Measurements from ENCODE around the gene PTGR2. TPM values are rescaled to one million over a fixed set of nuclear protein-coding genes. Genes with fewer than 3 reads are reported as not detected.

The PTGR2 gene
- total and polyA plus RNA-seq, 10 donors: 2.2 to 8.6 (median 4.7) TPM

DNA sequence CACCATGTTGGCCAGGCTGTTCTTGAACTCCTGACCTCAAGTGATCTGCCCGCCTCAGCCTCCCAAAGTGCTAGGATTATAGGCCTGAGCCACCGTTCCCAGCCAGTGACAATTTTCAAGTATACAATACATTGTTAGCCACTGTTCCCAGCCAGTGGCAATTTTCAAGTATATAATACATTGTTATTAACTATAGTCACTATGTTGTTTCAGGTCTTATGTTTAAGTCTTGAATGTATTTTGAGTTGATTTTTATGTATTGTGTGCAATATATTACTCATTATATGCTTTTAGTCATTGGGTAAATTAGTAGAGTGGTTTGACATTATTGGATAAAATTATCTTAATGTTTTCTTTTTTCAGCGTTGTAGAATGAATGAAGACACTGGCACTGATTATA lies 22.0 kb downstream of the PTGR2 start:
- H3K4me1 ChIP-seq: no peaks in the 10 kb centered on the region
- no peak for TF ChIP-seq POLR2AphosphoS5 (IDR thresholded peaks at IDR 0.05)
- TF ChIP-seq, protein P1, sequence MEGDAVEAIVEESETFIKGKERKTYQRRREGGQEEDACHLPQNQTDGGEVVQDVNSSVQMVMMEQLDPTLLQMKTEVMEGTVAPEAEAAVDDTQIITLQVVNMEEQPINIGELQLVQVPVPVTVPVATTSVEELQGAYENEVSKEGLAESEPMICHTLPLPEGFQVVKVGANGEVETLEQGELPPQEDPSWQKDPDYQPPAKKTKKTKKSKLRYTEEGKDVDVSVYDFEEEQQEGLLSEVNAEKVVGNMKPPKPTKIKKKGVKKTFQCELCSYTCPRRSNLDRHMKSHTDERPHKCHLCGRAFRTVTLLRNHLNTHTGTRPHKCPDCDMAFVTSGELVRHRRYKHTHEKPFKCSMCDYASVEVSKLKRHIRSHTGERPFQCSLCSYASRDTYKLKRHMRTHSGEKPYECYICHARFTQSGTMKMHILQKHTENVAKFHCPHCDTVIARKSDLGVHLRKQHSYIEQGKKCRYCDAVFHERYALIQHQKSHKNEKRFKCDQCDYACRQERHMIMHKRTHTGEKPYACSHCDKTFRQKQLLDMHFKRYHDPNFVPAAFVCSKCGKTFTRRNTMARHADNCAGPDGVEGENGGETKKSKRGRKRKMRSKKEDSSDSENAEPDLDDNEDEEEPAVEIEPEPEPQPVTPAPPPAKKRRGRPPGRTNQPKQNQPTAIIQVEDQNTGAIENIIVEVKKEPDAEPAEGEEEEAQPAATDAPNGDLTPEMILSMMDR (IDR thresholded peaks at IDR 0.05 in 8 of 11, conservative IDR thresholded peaks at IDR 0.05 in 3 of 11): no peak
- no peak for TF ChIP-seq POLR2A (IDR thresholded peaks at IDR 0.05)
- H3K27ac ChIP-seq: no peak overlapping the region
- no peak overlapping the region for H3K4me3 ChIP-seq
- H3K36me3 ChIP-seq: peaks cover 0 to 6% (median 0%) of the 10 kb centered on the region in 6 donors
- no peak for DNase-seq
- no peaks in the 10 kb centered on the region for H3K9me3 ChIP-seq
- 89 to 96% (median 95%) methylated on average over 3 of the region's 3 CpGs for WGBS, 5 donors
- intact Hi-C loops (cut with DNase I; ENCODE audit: low total_unique reads): no loop called here
- H3K27me3 ChIP-seq (replicated peaks in 1 of 7): no peaks in the 10 kb centered on the region

DNA sequence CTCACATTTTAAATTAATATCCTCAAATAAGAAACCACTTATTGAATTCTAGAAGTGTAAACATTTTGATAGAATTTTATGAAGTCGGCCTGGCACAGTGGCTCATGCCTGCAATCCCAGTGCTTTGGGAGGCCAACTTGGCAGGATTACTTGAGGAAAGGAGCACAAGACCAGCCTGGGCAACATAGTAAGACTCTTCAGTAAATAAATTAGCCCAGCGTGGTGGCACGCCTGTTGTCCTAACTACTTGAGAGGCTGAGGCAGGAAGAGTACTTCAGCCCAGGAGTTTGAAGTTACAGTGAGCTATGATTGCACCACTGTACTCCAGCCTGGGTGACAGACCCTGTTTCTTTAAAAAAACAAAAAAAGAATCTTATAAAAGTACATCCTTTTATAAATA lies 26.2 kb downstream of the PTGR2 start:
- Histone ChIP-seq H3K36me3 (peaks cover 0 to 6% (median 0%) of the 10 kb centered on the region in 6 donors), H3K4me3 (no peak overlapping the region), H3K27ac (no peak overlapping the region), H3K4me1 (no peaks in the 10 kb centered on the region), H3K27me3 (replicated peaks in 1 of 7) (no peaks in the 10 kb centered on the region), H3K9me3 (no peaks in the 10 kb centered on the region)
- 87 to 98% (median 93%) methylated on average over 3 of the region's 3 CpGs for WGBS, 5 donors
- TF ChIP-seq POLR2A (IDR thresholded peaks at IDR 0.05) (no peak), POLR2AphosphoS5 (IDR thresholded peaks at IDR 0.05) (no peak)
- TF ChIP-seq, protein P1 (IDR thresholded peaks at IDR 0.05 in 8 of 11, conservative IDR thresholded peaks at IDR 0.05 in 3 of 11): no peak
- DNase-seq: no peak
- intact Hi-C loops (cut with DNase I; ENCODE audit: low total_unique reads): no loop called here

DNA sequence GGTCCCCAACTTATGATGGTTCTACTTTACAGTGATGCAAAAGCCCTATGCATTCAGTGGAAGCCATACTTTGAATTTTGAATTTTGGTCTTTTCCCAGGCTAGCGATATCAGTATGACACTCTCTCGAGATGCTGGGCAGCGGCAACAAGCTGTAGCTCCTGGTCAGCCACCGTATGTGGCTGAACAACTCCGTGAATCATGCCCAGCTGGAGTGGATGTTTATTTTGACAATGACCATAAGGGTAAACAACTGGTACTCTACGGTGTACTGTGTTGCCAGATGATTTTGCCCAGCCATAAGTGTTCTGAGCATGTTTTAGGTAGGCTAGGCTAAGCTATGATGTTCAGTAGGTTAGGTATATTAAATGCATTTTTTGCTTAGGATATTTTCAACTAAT lies 26.8 kb downstream of the PTGR2 start:
- 86 to 92% (median 90%) methylated on average over 6 of the region's 6 CpGs for WGBS, 5 donors
- intact Hi-C loops (cut with DNase I; ENCODE audit: low total_unique reads): no loop called here

DNA sequence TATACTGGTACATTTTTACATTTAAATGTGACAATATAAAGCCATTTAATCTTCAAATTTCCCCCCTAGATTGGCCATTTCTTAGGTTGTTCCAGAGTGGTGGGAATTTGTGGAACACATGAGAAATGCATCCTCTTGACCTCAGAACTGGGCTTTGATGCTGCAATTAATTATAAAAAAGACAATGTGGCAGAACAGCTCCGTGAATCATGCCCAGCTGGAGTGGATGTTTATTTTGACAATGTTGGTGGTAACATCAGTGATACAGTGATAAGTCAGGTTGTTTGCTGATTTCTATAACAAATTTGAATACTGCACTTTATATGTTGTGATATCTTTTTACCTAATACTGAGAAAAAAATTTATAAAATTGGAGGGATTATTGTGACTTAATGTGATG lies 27.4 kb downstream of the PTGR2 start:
- Histone ChIP-seq H3K36me3 (peaks cover 0 to 5% (median 0%) of the 10 kb centered on the region in 6 donors), H3K27me3 (replicated peaks in 1 of 7) (no peaks in the 10 kb centered on the region), H3K4me1 (no peaks in the 10 kb centered on the region), H3K9me3 (no peaks in the 10 kb centered on the region), H3K27ac (no peak overlapping the region), H3K4me3 (no peak overlapping the region)
- no peak for TF ChIP-seq POLR2A (IDR thresholded peaks at IDR 0.05)
- no peak for TF ChIP-seq POLR2AphosphoS5 (IDR thresholded peaks at IDR 0.05)
- TF ChIP-seq, protein P1 (IDR thresholded peaks at IDR 0.05 in 8 of 11, conservative IDR thresholded peaks at IDR 0.05 in 3 of 11): no peak
- intact Hi-C loops (cut with DNase I; ENCODE audit: low total_unique reads): no loop called here
- no peak for DNase-seq
- 76 to 94% (median 87%) methylated on average over 1 of the region's 1 CpG for whole genome bisulfite sequencing, 5 donors

More for the DNA sequence above, 26.8 kb downstream of the PTGR2 start:
- Histone ChIP-seq H3K9me3 (no peaks in the 10 kb centered on the region), H3K4me1 (no peaks in the 10 kb centered on the region), H3K4me3 (no peak overlapping the region), H3K27ac (no peak overlapping the region), H3K36me3 (peaks cover 0 to 6% (median 0%) of the 10 kb centered on the region in 6 donors), H3K27me3 (replicated peaks in 1 of 7) (no peaks in the 10 kb centered on the region)
- DNase-seq: no peak
- TF ChIP-seq, protein P1 (IDR thresholded peaks at IDR 0.05 in 8 of 11, conservative IDR thresholded peaks at IDR 0.05 in 3 of 11): no peak
- TF ChIP-seq POLR2A (IDR thresholded peaks at IDR 0.05) (no peak), POLR2AphosphoS5 (IDR thresholded peaks at IDR 0.05) (no peak)

Measured in spleen (tissue), 11 donors.